Stomach (tissue), 4 donors: Measurements from ENCODE around the gene KLHL22.

Experiments used
- CTCF ChIP-seq, 7 experiments: fragments of 450-650 bp in 4 of 7; fragments of 200-600 bp in 3 of 7; sonication (generic) in 3 of 7; IDR thresholded peaks; one replicate each; pipeline ENCODE4 v1.5.1; 2016 to 2019; ENCODE audit warnings: antibody characterized with exemption in 7 of 7, control low read depth in 2 of 7, mild to moderate bottlenecking in 1 of 7
- EP300 ChIP-seq: sonication (generic); formaldehyde crosslinking; IDR thresholded peaks from one replicate; pipeline ENCODE4 v1.6.1; 2017; ENCODE audit warnings: antibody characterized with exemption
- POLR2A ChIP-seq, 4 donors: fragments of 450-650 bp; IDR thresholded peaks; one replicate each; pipeline ENCODE4 v1.6.1; 2016; ENCODE audit warnings: antibody characterized with exemption in 4 of 4, control low read depth in 2 of 4, mild to moderate bottlenecking in 1 of 4, moderate library complexity in 1 of 4

GRCh38 chr22:20397498-20397897, 98.1 kb downstream of the KLHL22 start:
- TF ChIP-seq CTCF (IDR thresholded peaks at IDR 0.05) (no peak), POLR2A (IDR thresholded peaks at IDR 0.05) (no peak), EP300 (no peak)
